Measurements from ENCODE around the gene DLG1.

DNA sequence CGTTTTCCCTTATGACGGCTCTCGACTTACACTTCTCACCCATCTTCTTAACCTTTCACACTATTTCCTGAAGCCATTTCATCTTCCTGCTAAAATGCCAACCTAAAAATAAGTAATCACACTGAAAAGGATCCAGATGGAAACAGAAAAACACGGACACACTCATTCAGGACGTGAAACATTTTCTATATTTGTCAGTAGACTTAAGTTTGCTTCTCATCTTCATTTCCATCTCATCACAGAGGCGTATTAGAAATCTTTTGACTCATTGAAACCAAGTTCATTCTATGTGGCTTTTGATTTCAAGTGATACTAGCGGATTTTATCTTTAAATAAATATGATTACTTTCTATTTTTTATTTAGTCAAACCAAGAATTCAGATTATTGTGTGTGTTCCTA lies 27.4 kb upstream of the DLG1 start:
- TF ChIP-seq RAD21 (IDR thresholded peaks at IDR 0.05; ENCODE audit: low read depth), result no peak
- TF ChIP-seq CEBPB (IDR thresholded peaks at IDR 0.05), result no peak
- TF ChIP-seq TCF12 (IDR thresholded peaks at IDR 0.05; ENCODE audit: low read depth), result no peak
- TF ChIP-seq, protein P1, sequence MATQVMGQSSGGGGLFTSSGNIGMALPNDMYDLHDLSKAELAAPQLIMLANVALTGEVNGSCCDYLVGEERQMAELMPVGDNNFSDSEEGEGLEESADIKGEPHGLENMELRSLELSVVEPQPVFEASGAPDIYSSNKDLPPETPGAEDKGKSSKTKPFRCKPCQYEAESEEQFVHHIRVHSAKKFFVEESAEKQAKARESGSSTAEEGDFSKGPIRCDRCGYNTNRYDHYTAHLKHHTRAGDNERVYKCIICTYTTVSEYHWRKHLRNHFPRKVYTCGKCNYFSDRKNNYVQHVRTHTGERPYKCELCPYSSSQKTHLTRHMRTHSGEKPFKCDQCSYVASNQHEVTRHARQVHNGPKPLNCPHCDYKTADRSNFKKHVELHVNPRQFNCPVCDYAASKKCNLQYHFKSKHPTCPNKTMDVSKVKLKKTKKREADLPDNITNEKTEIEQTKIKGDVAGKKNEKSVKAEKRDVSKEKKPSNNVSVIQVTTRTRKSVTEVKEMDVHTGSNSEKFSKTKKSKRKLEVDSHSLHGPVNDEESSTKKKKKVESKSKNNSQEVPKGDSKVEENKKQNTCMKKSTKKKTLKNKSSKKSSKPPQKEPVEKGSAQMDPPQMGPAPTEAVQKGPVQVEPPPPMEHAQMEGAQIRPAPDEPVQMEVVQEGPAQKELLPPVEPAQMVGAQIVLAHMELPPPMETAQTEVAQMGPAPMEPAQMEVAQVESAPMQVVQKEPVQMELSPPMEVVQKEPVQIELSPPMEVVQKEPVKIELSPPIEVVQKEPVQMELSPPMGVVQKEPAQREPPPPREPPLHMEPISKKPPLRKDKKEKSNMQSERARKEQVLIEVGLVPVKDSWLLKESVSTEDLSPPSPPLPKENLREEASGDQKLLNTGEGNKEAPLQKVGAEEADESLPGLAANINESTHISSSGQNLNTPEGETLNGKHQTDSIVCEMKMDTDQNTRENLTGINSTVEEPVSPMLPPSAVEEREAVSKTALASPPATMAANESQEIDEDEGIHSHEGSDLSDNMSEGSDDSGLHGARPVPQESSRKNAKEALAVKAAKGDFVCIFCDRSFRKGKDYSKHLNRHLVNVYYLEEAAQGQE (IDR thresholded peaks at IDR 0.05; ENCODE audit: low read depth), result no peak
- TF ChIP-seq, protein P2, sequence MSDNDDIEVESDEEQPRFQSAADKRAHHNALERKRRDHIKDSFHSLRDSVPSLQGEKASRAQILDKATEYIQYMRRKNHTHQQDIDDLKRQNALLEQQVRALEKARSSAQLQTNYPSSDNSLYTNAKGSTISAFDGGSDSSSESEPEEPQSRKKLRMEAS (IDR thresholded peaks at IDR 0.05), result no peak
- TF ChIP-seq EGR1 (IDR thresholded peaks at IDR 0.05), result no peak
- no peak for TF ChIP-seq YY1 (IDR thresholded peaks at IDR 0.05; ENCODE audit: low read depth)
- no peak for TF ChIP-seq TAF1 (IDR thresholded peaks at IDR 0.05; ENCODE audit: low read depth)
- TF ChIP-seq EP300 (IDR thresholded peaks at IDR 0.05; ENCODE audit: borderline replicate concordance), result no peak
- TF ChIP-seq CREB1 (IDR thresholded peaks at IDR 0.05; ENCODE audit: low read depth), result no peak
- TF ChIP-seq TEAD4 (IDR thresholded peaks at IDR 0.05), result no peak
- TF ChIP-seq ZBTB7A (IDR thresholded peaks at IDR 0.05; ENCODE audit: low read depth), result no peak
- no peak for TF ChIP-seq FOXM1 (IDR thresholded peaks at IDR 0.05; ENCODE audit: borderline replicate concordance, low read depth)
